Lower lobe of right lung (tissue), 2 donors: ENCODE measurements around the gene BPGM. TPM values are rescaled to one million over a fixed set of nuclear protein-coding genes. Genes with fewer than 3 reads are reported as not detected.

Source experiments
- ATAC-seq, 2 donors: fragments of 200-7000 bp; cut with Tn5 transposase; one replicate each; pipeline ENCODE4 v1.9.1; 2020 to 2022; ENCODE audit warnings: mild to moderate bottlenecking in 2 of 2, moderate library complexity in 2 of 2
- DNase-seq: peaks from one replicate; pipeline ENCODE4 v3.0.0-alpha.2; 2020
- H3K27ac ChIP-seq: fragments of 200-600 bp; one replicate; pipeline ENCODE4 v1.8.0; 2022
- H3K27me3 ChIP-seq: fragments of 200-600 bp; one replicate; pipeline ENCODE4 v1.8.0; 2022; ENCODE audit warnings: low read depth
- H3K36me3 ChIP-seq: fragments of 200-600 bp; one replicate; pipeline ENCODE4 v1.8.0; 2022; ENCODE audit warnings: mild to moderate bottlenecking
- H3K4me1 ChIP-seq: fragments of 200-600 bp; one replicate; pipeline ENCODE4 v1.8.0; 2022
- H3K4me3 ChIP-seq: fragments of 200-600 bp; one replicate; pipeline ENCODE4 v1.8.0; 2022; ENCODE audit warnings: mild to moderate bottlenecking
- H3K9me3 ChIP-seq: fragments of 200-600 bp; one replicate; pipeline ENCODE4 v1.8.0; 2022
- intact Hi-C: fragments of 100-400 bp; cut with DNase I; formaldehyde crosslinking; loops from one replicate; pipeline ENCODE4 v1.11.0; 2022
- total RNA-seq: library from RNA; stranded (reverse); fragmentation: NEBNext Ultra II Directional; extraction: Animal tissue kit (Norgen Biotek cat#: 25700); gene quantifications from one replicate; pipeline ENCODE4 v1.2.1, GENCODE V29; 2021
- TF ChIP-seq, protein P1 (sequence below): fragments of 200-600 bp; IDR thresholded peaks from one replicate; pipeline ENCODE4 v1.8.0; 2022; ENCODE audit warnings: antibody characterized with exemption, mild to moderate bottlenecking
- donor health status: DM: no; HTN: yes; CAD: no; lungs with severe emphysema.

BPGM gene
- total RNA-seq, 1 donor from 2014 or later: 16.9 TPM

DNA sequence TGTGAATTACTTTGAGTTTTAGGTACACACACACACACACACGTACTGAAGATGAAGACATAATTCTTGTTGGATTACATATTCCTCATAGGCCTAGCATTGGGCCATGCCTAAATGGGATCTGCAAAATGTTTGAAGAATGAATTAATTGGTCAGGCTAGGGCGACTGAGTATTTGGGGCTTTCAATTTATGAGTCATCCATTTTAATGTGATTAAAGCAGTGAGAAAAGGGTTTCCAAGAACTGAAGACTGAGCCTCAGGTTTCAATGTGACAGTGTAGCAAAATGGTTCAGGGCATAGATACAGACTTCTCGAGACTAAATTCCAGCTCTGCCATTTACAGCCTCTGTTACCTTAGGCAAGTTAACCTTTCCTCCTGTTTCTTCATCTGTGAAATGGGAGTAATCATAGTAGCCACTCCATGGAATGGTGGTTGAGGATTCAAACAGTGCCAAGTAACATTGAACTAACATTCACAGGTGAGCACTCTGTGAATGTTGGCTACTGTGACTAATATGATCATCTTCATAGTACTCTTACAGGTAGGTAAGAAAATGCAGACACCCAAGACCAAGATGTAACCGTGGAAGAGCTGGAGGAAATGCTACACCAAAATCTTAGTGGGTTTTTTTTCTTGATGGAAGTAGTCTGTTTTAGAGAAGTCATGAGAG is 7.6 kb downstream of the BPGM start:
- no peak for DNase-seq
- Histone ChIP-seq H3K27me3 (no peaks in the 10 kb centered on the region), H3K36me3 (no peaks in the 10 kb centered on the region), H3K4me3 (no peak overlapping the region), H3K4me1 (no peaks in the 10 kb centered on the region), H3K27ac (no peak overlapping the region), H3K9me3 (no peaks in the 10 kb centered on the region)
- ATAC-seq: no peak
- intact Hi-C loops: no loop called here
- TF ChIP-seq, protein P1, sequence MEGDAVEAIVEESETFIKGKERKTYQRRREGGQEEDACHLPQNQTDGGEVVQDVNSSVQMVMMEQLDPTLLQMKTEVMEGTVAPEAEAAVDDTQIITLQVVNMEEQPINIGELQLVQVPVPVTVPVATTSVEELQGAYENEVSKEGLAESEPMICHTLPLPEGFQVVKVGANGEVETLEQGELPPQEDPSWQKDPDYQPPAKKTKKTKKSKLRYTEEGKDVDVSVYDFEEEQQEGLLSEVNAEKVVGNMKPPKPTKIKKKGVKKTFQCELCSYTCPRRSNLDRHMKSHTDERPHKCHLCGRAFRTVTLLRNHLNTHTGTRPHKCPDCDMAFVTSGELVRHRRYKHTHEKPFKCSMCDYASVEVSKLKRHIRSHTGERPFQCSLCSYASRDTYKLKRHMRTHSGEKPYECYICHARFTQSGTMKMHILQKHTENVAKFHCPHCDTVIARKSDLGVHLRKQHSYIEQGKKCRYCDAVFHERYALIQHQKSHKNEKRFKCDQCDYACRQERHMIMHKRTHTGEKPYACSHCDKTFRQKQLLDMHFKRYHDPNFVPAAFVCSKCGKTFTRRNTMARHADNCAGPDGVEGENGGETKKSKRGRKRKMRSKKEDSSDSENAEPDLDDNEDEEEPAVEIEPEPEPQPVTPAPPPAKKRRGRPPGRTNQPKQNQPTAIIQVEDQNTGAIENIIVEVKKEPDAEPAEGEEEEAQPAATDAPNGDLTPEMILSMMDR: no peak

DNA sequence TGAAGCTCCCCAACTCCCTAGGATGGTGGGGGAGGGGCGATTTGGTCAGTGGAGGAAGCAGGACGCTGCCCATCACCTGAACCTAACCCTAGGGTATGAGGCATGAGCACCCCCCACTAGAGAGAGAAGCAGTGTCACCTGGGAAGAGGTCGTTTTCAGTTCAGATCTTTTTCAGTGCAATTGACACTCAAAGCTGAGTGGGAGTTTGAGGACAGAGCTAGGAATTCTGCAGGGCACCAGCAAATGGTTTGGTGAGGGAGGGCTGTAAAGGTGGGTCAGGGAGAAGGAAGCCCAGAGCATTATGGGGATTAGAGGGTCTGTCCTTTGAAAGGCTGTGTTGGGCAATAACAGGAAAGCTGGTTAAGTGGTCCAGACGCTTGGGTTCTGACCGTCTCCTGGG is 10.9 kb downstream of the BPGM start:
- ATAC-seq (no peak), DNase-seq (no peak)
- TF ChIP-seq, protein P1: no peak
- Histone ChIP-seq H3K27me3 (no peaks in the 10 kb centered on the region), H3K27ac (no peak overlapping the region), H3K4me3 (no peak overlapping the region), H3K9me3 (no peaks in the 10 kb centered on the region), H3K36me3 (peaks cover 10% of the 10 kb centered on the region), H3K4me1 (no peaks in the 10 kb centered on the region)
- intact Hi-C loops: no loop called here

DNA sequence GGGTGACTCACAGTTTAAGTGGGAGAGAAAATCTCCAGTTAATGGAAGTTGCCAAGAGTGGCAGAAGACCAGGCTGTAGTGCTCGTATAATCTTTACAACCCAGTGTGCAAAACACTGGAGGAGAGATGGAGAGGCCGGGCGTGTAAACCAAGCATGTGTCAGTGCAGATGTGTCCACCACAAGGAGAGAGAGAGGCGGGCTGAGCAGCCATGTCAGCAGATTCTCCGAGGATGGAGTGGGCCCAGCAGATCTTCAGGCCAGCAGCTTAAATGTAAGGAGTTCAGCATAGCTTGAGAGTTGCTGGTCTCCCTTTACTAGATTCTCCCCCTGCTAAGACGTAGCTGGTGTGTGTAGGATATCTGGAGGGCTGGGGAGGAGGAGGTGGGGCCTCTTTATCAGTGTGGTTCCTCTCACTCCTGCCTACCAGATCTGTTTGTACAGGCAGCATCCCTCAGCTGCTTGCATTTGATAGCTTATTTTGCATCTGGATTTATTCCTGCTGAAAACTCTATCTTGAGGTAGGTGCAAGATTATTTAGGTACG is 13.7 kb downstream of the BPGM start:
- H3K27ac ChIP-seq: no peak overlapping the region
- no peaks in the 10 kb centered on the region for H3K27me3 ChIP-seq
- TF ChIP-seq, protein P1: no peak
- no peak for ATAC-seq
- no peaks in the 10 kb centered on the region for H3K9me3 ChIP-seq
- no peak for DNase-seq
- intact Hi-C loops: no loop called here
- H3K4me1 ChIP-seq: no peaks in the 10 kb centered on the region
- H3K36me3 ChIP-seq: peaks cover 11% of the 10 kb centered on the region
- no peak overlapping the region for H3K4me3 ChIP-seq

DNA sequence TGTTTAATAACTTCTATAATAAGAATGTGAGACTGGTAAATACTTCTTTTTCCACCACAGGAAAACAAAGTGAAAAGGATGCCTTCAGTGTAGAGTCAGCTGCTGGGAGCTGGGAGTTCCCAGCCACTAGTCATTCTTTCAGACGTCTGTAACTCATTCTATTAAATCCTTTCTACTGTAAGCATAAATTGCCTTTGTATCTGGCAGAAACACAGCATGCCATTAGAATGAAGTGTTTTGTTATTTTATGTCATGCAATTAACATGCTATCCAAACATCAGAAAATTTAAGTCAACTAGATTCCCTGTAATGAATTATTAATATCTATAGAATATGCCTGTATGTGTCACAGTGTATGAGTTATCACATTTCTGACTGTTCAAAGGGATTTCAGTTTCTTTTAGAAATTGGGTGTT is 14.3 kb downstream of the BPGM start:
- no peaks in the 10 kb centered on the region for H3K9me3 ChIP-seq
- no peak overlapping the region for H3K27ac ChIP-seq
- TF ChIP-seq, protein P1: no peak
- H3K4me1 ChIP-seq: no peaks in the 10 kb centered on the region
- H3K36me3 ChIP-seq: peaks cover 13% of the 10 kb centered on the region
- DNase-seq (no peak), ATAC-seq (no peak)
- H3K27me3 ChIP-seq: no peaks in the 10 kb centered on the region
- H3K4me3 ChIP-seq: no peak overlapping the region
- intact Hi-C loops: no loop called here

DNA sequence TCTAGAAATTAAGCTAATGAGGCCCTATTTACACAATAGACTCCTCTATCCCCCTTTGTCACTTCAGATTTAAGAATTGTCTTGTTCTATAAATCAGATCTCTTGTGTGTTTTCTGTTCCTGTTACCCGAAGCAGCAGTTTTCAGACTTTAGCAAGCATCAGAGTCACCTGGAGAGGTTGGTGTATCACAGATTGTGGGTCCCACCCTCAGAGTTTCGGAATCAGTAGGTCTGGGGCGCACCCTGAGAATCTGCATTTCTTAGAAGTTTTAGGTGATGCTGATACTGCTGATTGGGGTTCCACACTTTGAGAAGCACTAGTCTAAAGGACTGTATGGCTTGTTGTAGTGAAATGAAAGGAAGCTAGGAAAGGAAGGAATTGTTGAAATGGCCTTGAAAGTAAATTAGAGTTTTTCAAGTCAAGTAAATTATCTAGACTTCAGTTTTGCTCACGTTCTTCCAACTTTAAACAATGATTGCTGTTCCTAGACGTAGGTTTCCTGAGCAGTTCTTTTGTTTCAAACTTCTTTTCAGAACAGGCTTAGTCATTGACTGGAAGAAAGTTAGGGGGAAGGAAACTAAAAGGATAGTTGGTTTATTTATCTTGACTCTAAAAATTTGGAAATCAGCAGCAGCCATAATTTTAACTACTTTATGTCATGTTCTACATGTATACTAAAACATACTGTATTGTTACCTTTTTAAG is 15.7 kb downstream of the BPGM start:
- no peak for ATAC-seq
- TF ChIP-seq, protein P1: no peak
- H3K27ac ChIP-seq: no peak overlapping the region
- H3K4me3 ChIP-seq: no peak overlapping the region
- H3K27me3 ChIP-seq: no peaks in the 10 kb centered on the region
- H3K9me3 ChIP-seq: no peaks in the 10 kb centered on the region
- DNase-seq: no peak
- intact Hi-C loops: no loop called here
- no peaks in the 10 kb centered on the region for H3K4me1 ChIP-seq
- H3K36me3 ChIP-seq: peaks cover 17% of the 10 kb centered on the region
